Panc1 (cell line): Measurements from ENCODE around the gene TRAPPC2B. TPM values are rescaled to one million over a fixed set of nuclear protein-coding genes. Genes with fewer than 3 reads are reported as not detected.
"Not testable (repeated sequence)": the region's sequence is repeated elsewhere in the genome, so short reads cannot be mapped to it uniquely, and the experiment has no call there.

Source experiments
- ATAC-seq: fragments of 200-7000 bp; cut with Tn5 transposase; 2 replicates; pipeline ENCODE4 v1.9.1; 2020; ENCODE audit warnings: mild to moderate bottlenecking, moderate library complexity
- BruUV-seq: library from RNA; stranded (reverse); fragments of 400-500 nt; replicated peaks from 2 replicates; lab custom pipeline; 2021; lab: Mats Ljungman, UMichigan
- CTCF ChIA-PET: fragments of 300-600 bp; sonication (Branson Sonifier 250); formaldehyde crosslinking; loops from one replicate; lab custom pipeline; 2022; ENCODE audit warnings: antibody characterized with exemption; lab: Charles Lee
- POLR2A ChIA-PET: fragments of 300-600 bp; sonication (Branson Sonifier 250); formaldehyde crosslinking; loops from one replicate; lab custom pipeline; 2022; ENCODE audit warnings: antibody characterized with exemption; lab: Charles Lee
- DNase-seq: peaks from one replicate; pipeline ENCODE4 v3.0.0-alpha.2; 2010; ENCODE audit warnings: low read depth, low spot score
- H3K27ac ChIP-seq: 2 replicates; pipeline ENCODE4 v1.5.1; 2011; ENCODE audit warnings: mild to moderate bottlenecking, low read length, inconsistent platforms
- H3K27me3 ChIP-seq: fragments of 200-500 bp; sonication (Bioruptor generic); 2 replicates; pipeline ENCODE4 v1.6.0; 2014; ENCODE audit warnings: low read length, inconsistent platforms; ENCODE audit not compliant: control insufficient read depth, insufficient read depth
- H3K36me3 ChIP-seq: fragments of 200-500 bp; sonication (Bioruptor generic); 2 replicates; pipeline ENCODE4 v1.5.1; 2014; ENCODE audit warnings: inconsistent platforms, mild to moderate bottlenecking, low read length, moderate library complexity; ENCODE audit not compliant: control insufficient read depth, insufficient read depth
- H3K4me1 ChIP-seq: 2 replicates; pipeline ENCODE4 v1.5.1; 2011; ENCODE audit warnings: inconsistent platforms, mild to moderate bottlenecking, low read length, moderate library complexity; ENCODE audit not compliant: control insufficient read depth, insufficient read depth
- H3K4me3 ChIP-seq, 2 experiments: 2 replicates each; pipeline ENCODE4 v1.5.1; 2011 to 2012; ENCODE audit warnings: low read depth in 2 of 2, low read length in 2 of 2, mild to moderate bottlenecking in 2 of 2, inconsistent platforms in 1 of 2, moderate library complexity in 1 of 2
- H3K9me3 ChIP-seq: fragments of 200-500 bp; sonication (Bioruptor generic); 2 replicates; pipeline ENCODE4 v1.5.1; 2014; ENCODE audit warnings: low read depth, mild to moderate bottlenecking, inconsistent platforms, low read length, moderate library complexity; ENCODE audit not compliant: control insufficient read depth, insufficient read depth
- POLR2AphosphoS5 ChIP-seq: IDR thresholded peaks from 2 replicates; pipeline ENCODE4 v1.6.1; 2012; ENCODE audit warnings: mild to moderate bottlenecking, low read depth, low read length, moderate library complexity
- SIN3A ChIP-seq: IDR thresholded peaks from 2 replicates; pipeline ENCODE4 v1.6.1; 2012; ENCODE audit warnings: low read depth, mild to moderate bottlenecking, low read length, moderate library complexity, borderline replicate concordance; ENCODE audit not compliant: insufficient read depth
- TCF7L2 ChIP-seq: IDR thresholded peaks from 2 replicates; pipeline ENCODE4 v1.6.1; 2011; ENCODE audit warnings: mild to moderate bottlenecking, low read depth, low read length, inconsistent platforms
- in situ Hi-C: cut with HindIII; loops from 2 replicates; pipeline ENCODE4 v1.10.0; 2016; ENCODE audit warnings: low sequenced_read_pairs, low pct_unique_long_range_greater_than_20kb
- intact Hi-C: fragments of 100-400 bp; cut with micrococcal nuclease; formaldehyde crosslinking; loops from one replicate; pipeline ENCODE4 v1.10.0; 2022; ENCODE audit not compliant: unreplicated experiment
- total RNA-seq: library from RNA; stranded (reverse); gene quantifications from one replicate; pipeline ENCODE4 v1.2.1, GENCODE V29; 2021; ENCODE audit not compliant: unreplicated experiment
- TF ChIP-seq, protein P1 (sequence below), 2 experiments: IDR thresholded peaks; 2 replicates each; pipeline ENCODE4 v1.6.1; 2011 to 2012; ENCODE audit warnings: low read depth in 2 of 2, control low read depth in 1 of 2, low read length in 1 of 2, mild to moderate bottlenecking in 1 of 2, moderate library complexity in 1 of 2; ENCODE audit not compliant: insufficient read depth in 1 of 2
- TF ChIP-seq, protein P2 (sequence below): fragments of 450-650 bp; IDR thresholded peaks from 2 replicates; pipeline ENCODE4 v1.5.1; 2017; ENCODE audit warnings: mild to moderate bottlenecking

TRAPPC2B gene
- total RNA-seq, 1 experiment from 2014 or later: 15.1 TPM

DNA sequence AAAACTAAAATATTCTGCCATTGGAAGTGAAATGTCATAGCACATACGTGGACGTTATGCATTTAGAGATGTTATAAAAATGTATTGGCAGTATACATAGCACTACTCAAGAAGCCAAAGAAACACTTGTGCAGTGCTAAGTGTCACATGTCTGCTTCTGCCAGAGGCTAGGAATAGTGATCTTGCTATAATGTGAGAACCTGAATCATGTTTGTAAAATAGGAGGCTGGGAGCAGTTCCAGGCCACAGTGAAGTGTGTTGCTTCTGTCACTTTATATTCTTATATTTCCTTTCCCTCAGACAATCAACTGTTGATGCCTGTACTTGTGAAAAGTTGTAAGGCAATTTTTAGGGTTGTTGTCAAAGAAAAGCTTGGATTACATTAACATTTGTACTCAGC lies 3.4 kb downstream of the TRAPPC2B start:
- Histone ChIP-seq H3K4me3 (no peak overlapping the region), H3K36me3 (no peaks in the 10 kb centered on the region), H3K9me3 (no peaks in the 10 kb centered on the region), H3K27ac (no peak overlapping the region), H3K27me3 (no peaks in the 10 kb centered on the region), H3K4me1 (peaks cover 5% of the 10 kb centered on the region)
- intact Hi-C loops: no loop called here
- in situ Hi-C loops: no loop called here
- ChIA-PET POLR2A (no interaction called here), CTCF (no interaction called here)
- no peak for DNase-seq
- ATAC-seq: no peak
- BruUV-seq: no TSS peak
- TF ChIP-seq SIN3A (no peak), POLR2AphosphoS5 (no peak), TCF7L2 (no peak)
- TF ChIP-seq, protein P1, sequence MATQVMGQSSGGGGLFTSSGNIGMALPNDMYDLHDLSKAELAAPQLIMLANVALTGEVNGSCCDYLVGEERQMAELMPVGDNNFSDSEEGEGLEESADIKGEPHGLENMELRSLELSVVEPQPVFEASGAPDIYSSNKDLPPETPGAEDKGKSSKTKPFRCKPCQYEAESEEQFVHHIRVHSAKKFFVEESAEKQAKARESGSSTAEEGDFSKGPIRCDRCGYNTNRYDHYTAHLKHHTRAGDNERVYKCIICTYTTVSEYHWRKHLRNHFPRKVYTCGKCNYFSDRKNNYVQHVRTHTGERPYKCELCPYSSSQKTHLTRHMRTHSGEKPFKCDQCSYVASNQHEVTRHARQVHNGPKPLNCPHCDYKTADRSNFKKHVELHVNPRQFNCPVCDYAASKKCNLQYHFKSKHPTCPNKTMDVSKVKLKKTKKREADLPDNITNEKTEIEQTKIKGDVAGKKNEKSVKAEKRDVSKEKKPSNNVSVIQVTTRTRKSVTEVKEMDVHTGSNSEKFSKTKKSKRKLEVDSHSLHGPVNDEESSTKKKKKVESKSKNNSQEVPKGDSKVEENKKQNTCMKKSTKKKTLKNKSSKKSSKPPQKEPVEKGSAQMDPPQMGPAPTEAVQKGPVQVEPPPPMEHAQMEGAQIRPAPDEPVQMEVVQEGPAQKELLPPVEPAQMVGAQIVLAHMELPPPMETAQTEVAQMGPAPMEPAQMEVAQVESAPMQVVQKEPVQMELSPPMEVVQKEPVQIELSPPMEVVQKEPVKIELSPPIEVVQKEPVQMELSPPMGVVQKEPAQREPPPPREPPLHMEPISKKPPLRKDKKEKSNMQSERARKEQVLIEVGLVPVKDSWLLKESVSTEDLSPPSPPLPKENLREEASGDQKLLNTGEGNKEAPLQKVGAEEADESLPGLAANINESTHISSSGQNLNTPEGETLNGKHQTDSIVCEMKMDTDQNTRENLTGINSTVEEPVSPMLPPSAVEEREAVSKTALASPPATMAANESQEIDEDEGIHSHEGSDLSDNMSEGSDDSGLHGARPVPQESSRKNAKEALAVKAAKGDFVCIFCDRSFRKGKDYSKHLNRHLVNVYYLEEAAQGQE (IDR thresholded peaks at IDR 0.05; ENCODE audit: insufficient read depth in 1 of 2, low read depth in 2 of 2, low read length in 1 of 2): no peak
- TF ChIP-seq, protein P2, sequence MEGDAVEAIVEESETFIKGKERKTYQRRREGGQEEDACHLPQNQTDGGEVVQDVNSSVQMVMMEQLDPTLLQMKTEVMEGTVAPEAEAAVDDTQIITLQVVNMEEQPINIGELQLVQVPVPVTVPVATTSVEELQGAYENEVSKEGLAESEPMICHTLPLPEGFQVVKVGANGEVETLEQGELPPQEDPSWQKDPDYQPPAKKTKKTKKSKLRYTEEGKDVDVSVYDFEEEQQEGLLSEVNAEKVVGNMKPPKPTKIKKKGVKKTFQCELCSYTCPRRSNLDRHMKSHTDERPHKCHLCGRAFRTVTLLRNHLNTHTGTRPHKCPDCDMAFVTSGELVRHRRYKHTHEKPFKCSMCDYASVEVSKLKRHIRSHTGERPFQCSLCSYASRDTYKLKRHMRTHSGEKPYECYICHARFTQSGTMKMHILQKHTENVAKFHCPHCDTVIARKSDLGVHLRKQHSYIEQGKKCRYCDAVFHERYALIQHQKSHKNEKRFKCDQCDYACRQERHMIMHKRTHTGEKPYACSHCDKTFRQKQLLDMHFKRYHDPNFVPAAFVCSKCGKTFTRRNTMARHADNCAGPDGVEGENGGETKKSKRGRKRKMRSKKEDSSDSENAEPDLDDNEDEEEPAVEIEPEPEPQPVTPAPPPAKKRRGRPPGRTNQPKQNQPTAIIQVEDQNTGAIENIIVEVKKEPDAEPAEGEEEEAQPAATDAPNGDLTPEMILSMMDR: no peak

DNA sequence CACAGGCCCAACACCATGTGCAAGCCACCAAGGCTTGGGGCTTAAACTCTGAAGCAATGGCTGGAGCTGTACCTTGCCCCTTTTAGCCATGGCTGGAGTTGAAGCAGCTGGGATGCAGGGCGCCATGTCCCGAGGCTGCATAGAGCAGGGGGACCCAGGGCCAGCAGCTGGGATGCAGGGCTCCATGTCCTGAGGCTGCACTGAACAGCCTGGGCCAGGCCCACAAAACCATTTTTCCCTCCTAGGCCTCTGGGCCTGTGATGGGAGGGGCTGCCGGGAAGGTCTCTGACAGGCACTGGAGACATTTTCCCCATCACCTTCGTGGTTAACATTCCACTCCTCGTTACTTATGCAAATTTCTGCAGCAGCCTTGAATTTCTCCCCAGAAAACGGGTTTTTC lies 10.8 kb downstream of the TRAPPC2B start:
- ATAC-seq (no peak), DNase-seq (no peak)
- BruUV-seq: no TSS peak
- H3K36me3 ChIP-seq: no peaks in the 10 kb centered on the region
- H3K27ac ChIP-seq: no peak overlapping the region
- no peaks in the 10 kb centered on the region for H3K4me1 ChIP-seq
- CTCF ChIA-PET: no interaction called here
- in situ Hi-C loops (no loop called here), intact Hi-C loops (no loop called here)
- H3K4me3 ChIP-seq: no peak overlapping the region
- no peaks in the 10 kb centered on the region for H3K27me3 ChIP-seq
- peaks cover 37% of the 10 kb centered on the region for H3K9me3 ChIP-seq
- TF ChIP-seq, protein P2: no peak
- TF ChIP-seq, protein P1 (IDR thresholded peaks at IDR 0.05; ENCODE audit: insufficient read depth in 1 of 2, low read depth in 2 of 2, low read length in 1 of 2): no peak
- TF ChIP-seq TCF7L2 (no peak), SIN3A (no peak), POLR2AphosphoS5 (no peak)
- POLR2A ChIA-PET: no interaction called here

DNA sequence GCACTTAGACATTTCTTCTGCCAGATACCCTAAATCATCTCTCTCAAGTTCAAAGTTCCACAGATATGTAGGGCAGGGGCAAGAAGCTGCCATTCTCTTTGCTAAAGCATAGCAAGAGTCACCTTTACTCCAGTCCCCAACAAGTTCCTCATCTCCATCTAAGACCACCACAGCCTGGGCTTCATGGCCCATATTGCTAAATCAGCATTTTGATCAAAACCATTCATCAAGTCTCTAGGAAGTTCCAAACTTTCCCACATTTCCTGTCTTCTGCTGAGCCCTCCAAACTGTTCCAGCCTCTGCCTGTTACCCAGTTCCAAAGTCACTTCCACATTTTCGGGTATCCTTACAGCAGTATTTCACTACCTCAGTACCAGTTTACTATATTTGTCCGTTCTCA lies 11.3 kb downstream of the TRAPPC2B start:
- H3K36me3 ChIP-seq, BruUV-seq, H3K27me3 ChIP-seq, H3K27ac ChIP-seq, DNase-seq, POLR2A ChIA-PET, intact Hi-C loops, CTCF ChIA-PET, ATAC-seq, H3K4me1 ChIP-seq, H3K4me3 ChIP-seq, in situ Hi-C loops: not testable (repeated sequence)
- H3K9me3 ChIP-seq: peaks cover 42% of the 10 kb centered on the region
